Kidney (tissue), 14 donors: ENCODE results near the gene SIAH3. TPM values are rescaled to one million over a fixed set of nuclear protein-coding genes. Genes with fewer than 3 reads are reported as not detected.

ENCODE experiments used
- DNase-seq, 5 donors: peaks; one replicate each; pipeline ENCODE4 v3.0.0-alpha.2; 2013 to 2020
- FAIRE-seq: peaks from 2 replicates; lab custom pipeline; 2012; peaks lifted over from hg19 to GRCh38; lab: Jason Lieb, UNC
- H3K27ac ChIP-seq, 2 donors: one replicate each; pipeline ENCODE4 v1.7.0; 2013; ENCODE audit warnings: low read depth in 2 of 2, low read length in 2 of 2, inconsistent platforms in 1 of 2
- H3K27me3 ChIP-seq: one replicate; pipeline ENCODE4 v1.7.1; 2013; ENCODE audit warnings: low read length, inconsistent platforms; ENCODE audit not compliant: control insufficient read depth, insufficient read depth
- H3K36me3 ChIP-seq, 3 donors: one replicate each; pipeline versions ENCODE4 v1.7.0 to v1.7.1; 2013; ENCODE audit warnings: low read length in 3 of 3, control low read depth in 1 of 3, inconsistent platforms in 1 of 3; ENCODE audit not compliant: insufficient read depth in 3 of 3, control insufficient read depth in 2 of 3
- H3K4me1 ChIP-seq, 3 donors: one replicate each; pipeline versions ENCODE4 v1.7.0 to v1.7.1; 2013; ENCODE audit warnings: low read length in 3 of 3, inconsistent platforms in 1 of 3, low read depth in 1 of 3; ENCODE audit not compliant: control insufficient read depth in 2 of 3, insufficient read depth in 2 of 3
- H3K4me3 ChIP-seq, 3 donors: one replicate each; pipeline versions ENCODE4 v1.7.0 to v1.8.1; 2013; ENCODE audit warnings: low read length in 3 of 3, control low read depth in 1 of 3, inconsistent platforms in 1 of 3
- H3K9ac ChIP-seq, 3 donors: one replicate each; pipeline versions ENCODE4 v1.7.0 to v1.7.1; 2013; ENCODE audit warnings: low read length in 3 of 3, control low read depth in 1 of 3, inconsistent platforms in 1 of 3
- H3K9me3 ChIP-seq, 3 donors: one replicate each; pipeline versions ENCODE4 v1.7.0 to v1.7.1; 2013; ENCODE audit warnings: low read length in 3 of 3, control low read depth in 1 of 3, inconsistent platforms in 1 of 3; ENCODE audit not compliant: control insufficient read depth in 2 of 3, insufficient read depth in 1 of 3
- intact Hi-C: fragments of 100-400 bp; cut with DNase I; formaldehyde crosslinking; loops from one replicate; pipeline ENCODE4 v1.11.1; 2022
- polyA plus RNA-seq: library from polyadenylated mRNA; stranded (reverse); fragments of 350-450 nt; fragmentation: Illumina TruSeq; extraction: RNeasy Lipid Tissue Mini Kit (QIAGEN cat#74804); gene quantifications from one replicate; pipeline ENCODE4 v1.2.3, GENCODE V29; 2014; ENCODE audit warnings: low read depth, low replicate concordance; ENCODE audit not compliant: insufficient read depth
- total RNA-seq: library from RNA; stranded (reverse); fragmentation: NEBNext Ultra II Directional; extraction: Animal tissue kit (Norgen Biotek cat#: 25700); gene quantifications from one replicate; pipeline ENCODE4 v1.2.1, GENCODE V29; 2021
- TF ChIP-seq, protein P1 (sequence below): IDR thresholded peaks from 3 replicates; pipeline ENCODE4 v1.5.1; 2012; ENCODE audit warnings: mild to moderate bottlenecking, moderate library complexity, borderline replicate concordance; ENCODE audit not compliant: insufficient read depth; ENCODE audit errors: extremely low read depth
- donor health status: control.
- donor health status: control.
- donor health status: control.
- donor health status: control.
- donor health status: control.
- donor health status: DM: yes; HTN: yes; CAD: no.
- donor health status: Normal renal cell carcinoma (clear cell type).

The SIAH3 gene
- total and polyA plus RNA-seq, 2 donors from 2014 or later = 0.03 to 0.41 TPM

DNA sequence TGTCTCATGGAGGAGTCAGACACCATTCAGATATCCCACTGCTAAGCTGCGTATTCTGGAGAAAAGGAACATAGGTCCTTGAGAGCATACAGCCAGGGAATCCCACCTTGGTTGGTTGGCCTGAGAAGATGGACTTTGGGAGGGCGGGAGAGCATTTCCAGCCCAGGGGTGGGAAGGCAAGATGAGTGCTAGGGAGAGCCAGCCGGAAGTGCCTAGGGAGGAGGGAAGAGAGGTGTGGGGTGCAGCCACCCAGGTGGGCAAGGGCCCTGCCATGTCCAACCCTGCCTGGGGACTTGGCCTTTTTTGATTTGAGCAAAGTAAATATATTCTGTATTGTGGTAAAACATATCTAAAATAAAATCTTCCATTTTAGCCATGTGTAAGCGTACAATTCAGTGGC, 19.7 kb downstream of the SIAH3 start:
- Histone ChIP-seq H3K36me3 (no peaks in the 10 kb centered on the region), H3K27ac (no peak overlapping the region), H3K4me3 (no peak overlapping the region), H3K9me3 (no peaks in the 10 kb centered on the region), H3K27me3 (no peaks in the 10 kb centered on the region), H3K9ac (no peak overlapping the region), H3K4me1 (no peaks in the 10 kb centered on the region)
- DNase-seq = no peak
- intact Hi-C loops = no loop called here
- TF ChIP-seq, protein P1, sequence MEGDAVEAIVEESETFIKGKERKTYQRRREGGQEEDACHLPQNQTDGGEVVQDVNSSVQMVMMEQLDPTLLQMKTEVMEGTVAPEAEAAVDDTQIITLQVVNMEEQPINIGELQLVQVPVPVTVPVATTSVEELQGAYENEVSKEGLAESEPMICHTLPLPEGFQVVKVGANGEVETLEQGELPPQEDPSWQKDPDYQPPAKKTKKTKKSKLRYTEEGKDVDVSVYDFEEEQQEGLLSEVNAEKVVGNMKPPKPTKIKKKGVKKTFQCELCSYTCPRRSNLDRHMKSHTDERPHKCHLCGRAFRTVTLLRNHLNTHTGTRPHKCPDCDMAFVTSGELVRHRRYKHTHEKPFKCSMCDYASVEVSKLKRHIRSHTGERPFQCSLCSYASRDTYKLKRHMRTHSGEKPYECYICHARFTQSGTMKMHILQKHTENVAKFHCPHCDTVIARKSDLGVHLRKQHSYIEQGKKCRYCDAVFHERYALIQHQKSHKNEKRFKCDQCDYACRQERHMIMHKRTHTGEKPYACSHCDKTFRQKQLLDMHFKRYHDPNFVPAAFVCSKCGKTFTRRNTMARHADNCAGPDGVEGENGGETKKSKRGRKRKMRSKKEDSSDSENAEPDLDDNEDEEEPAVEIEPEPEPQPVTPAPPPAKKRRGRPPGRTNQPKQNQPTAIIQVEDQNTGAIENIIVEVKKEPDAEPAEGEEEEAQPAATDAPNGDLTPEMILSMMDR = no peak
- no peak for FAIRE-seq

DNA sequence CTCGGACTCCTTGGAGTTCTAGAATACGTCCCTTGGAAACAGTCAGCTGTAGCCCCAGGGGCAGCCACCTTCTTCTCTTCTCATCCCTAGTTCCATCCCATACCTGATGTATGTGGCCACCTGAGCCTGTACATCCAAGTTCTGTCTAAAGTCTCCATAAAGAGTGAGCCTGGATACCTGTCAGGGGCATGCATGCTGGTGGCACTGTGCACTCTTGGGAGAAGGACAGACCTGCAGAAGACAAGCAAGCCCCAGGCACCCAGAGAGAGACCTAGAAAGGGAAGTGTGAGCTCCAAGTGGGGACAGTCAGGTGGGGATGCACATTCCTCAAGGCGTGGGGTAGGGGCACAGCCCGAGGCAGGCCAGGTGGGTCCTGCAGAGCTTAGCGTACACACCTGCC, 21.4 kb downstream of the SIAH3 start:
- Histone ChIP-seq H3K4me1 (no peaks in the 10 kb centered on the region), H3K27ac (no peak overlapping the region), H3K36me3 (no peaks in the 10 kb centered on the region), H3K4me3 (no peak overlapping the region), H3K9ac (no peak overlapping the region), H3K27me3 (no peaks in the 10 kb centered on the region), H3K9me3 (no peaks in the 10 kb centered on the region)
- intact Hi-C loops = no loop called here
- DNase-seq (no peak), FAIRE-seq (no peak)
- TF ChIP-seq, protein P1 = no peak

DNA sequence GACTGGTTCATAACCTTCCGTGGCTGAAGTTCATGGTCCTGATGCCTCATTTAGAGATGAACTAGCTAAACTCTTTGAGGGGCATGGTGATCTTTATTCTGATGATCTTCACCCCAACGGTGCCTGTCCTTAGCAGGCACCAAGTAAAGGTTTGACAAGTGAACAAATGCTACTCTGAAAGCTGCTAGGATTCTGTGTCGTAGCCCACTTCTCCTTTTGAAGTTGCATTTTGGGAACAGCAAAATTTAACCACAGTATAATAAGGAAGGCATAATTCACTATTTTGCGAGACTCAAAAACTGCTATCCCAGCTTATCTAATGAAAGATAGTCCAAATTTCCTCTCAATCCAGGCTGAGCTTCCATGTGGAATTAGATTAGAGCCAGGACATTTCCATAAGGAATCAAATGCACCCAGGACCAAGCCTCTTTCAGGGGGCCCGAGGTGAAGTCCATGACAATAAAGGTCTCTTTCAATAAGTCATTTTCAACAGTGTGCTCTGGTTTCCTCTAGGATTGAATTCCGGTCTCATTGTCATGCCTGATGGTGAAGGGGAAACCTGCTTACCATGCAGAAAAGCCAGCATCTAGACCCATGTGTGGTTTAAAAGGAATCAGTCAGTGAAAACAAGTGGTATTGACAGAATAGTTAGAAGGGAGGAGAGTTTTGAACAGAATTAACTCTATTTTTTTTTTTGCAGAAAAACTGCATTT, 23.1 kb downstream of the SIAH3 start:
- TF ChIP-seq, protein P1 = no peak
- H3K4me1 ChIP-seq = no peaks in the 10 kb centered on the region
- H3K9ac ChIP-seq = no peak overlapping the region
- H3K9me3 ChIP-seq = no peaks in the 10 kb centered on the region
- no peaks in the 10 kb centered on the region for H3K27me3 ChIP-seq
- no peak for DNase-seq
- H3K27ac ChIP-seq = no peak overlapping the region
- H3K36me3 ChIP-seq = no peaks in the 10 kb centered on the region
- FAIRE-seq = no peak
- intact Hi-C loops = no loop called here
- no peak overlapping the region for H3K4me3 ChIP-seq
